GM18861 (cell line): Measurements from ENCODE around the gene AK5.
"Not testable (repeated sequence)": the region's sequence is repeated elsewhere in the genome, so short reads cannot be mapped to it uniquely, and the experiment has no call there.

Source experiments
- ATAC-seq: cut with Tn5 transposase; IDR thresholded peaks from one replicate; pipeline ENCODE4 v1.9.1; 2021; ENCODE audit not compliant: unreplicated experiment

Gene AK5

GRCh38 chr1:77487631-77488030, 205.8 kb downstream of the AK5 start:
- ATAC-seq, result no peak

- ATAC-seq, result no peak
Observed at GRCh38 chr1:77489910-77490309, 208.1 kb downstream of the AK5 start.

GRCh38 chr1:77494026-77494425, 212.2 kb downstream of the AK5 start:
- ATAC-seq, result no peak

GRCh38 chr1:77498918-77499317, 217.1 kb downstream of the AK5 start:
- no peak for ATAC-seq

- no peak for ATAC-seq
Observed at GRCh38 chr1:77499466-77499865, 217.6 kb downstream of the AK5 start.

GRCh38 chr1:77504986-77505385, 223.2 kb downstream of the AK5 start:
- peak; percentile 48 for ATAC-seq

- peak; percentile 52 for ATAC-seq
Observed at GRCh38 chr1:77506771-77507170, 225.0 kb downstream of the AK5 start.

- no peak for ATAC-seq
Observed at GRCh38 chr1:77509051-77509492, 227.3 kb downstream of the AK5 start.

- ATAC-seq, result no peak
Observed at GRCh38 chr1:77509898-77510297, 228.1 kb downstream of the AK5 start.

GRCh38 chr1:77511440-77511840, 229.6 kb downstream of the AK5 start:
- no peak for ATAC-seq

- ATAC-seq, result not testable (repeated sequence)
Observed at GRCh38 chr1:77512650-77513049, 230.8 kb downstream of the AK5 start.

- no peak for ATAC-seq
Observed at GRCh38 chr1:77513839-77514763, 232.3 kb downstream of the AK5 start.

- ATAC-seq, result no peak
Observed at GRCh38 chr1:77514921-77515776, 233.3 kb downstream of the AK5 start.

GRCh38 chr1:77516106-77516505, 234.3 kb downstream of the AK5 start:
- ATAC-seq, result no peak

- no peak for ATAC-seq
Observed at GRCh38 chr1:77524038-77524437, 242.2 kb downstream of the AK5 start.

- ATAC-seq, result not testable (repeated sequence)
Observed at GRCh38 chr1:77531149-77531548, 249.3 kb downstream of the AK5 start.

GRCh38 chr1:77531596-77532280, 249.9 kb downstream of the AK5 start:
- ATAC-seq, result not testable (repeated sequence)

- no peak for ATAC-seq
Observed at GRCh38 chr1:77532641-77533040, 250.8 kb downstream of the AK5 start.

- ATAC-seq, result no peak
Observed at GRCh38 chr1:77533660-77534305, 252.0 kb downstream of the AK5 start.

GRCh38 chr1:77534456-77534855, 252.6 kb downstream of the AK5 start:
- no peak for ATAC-seq

GRCh38 chr1:77536813-77537212, 255.0 kb downstream of the AK5 start:
- no peak for ATAC-seq
